PC-9 (cell line): ENCODE measurements around the gene FOXP1.

Experiments
- CTCF ChIP-seq: fragments of 200-600 bp; sonication (generic); conservative IDR thresholded peaks from 2 replicates; pipeline ENCODE4 v1.6.1; 2017; ENCODE audit warnings: mixed run types, antibody characterized with exemption, mild to moderate bottlenecking, moderate library complexity
- EZH2 ChIP-seq: fragments of 200-600 bp; sonication (generic); IDR thresholded peaks from 2 replicates; pipeline ENCODE4 v1.8.0; 2017; ENCODE audit warnings: antibody characterized with exemption, low read depth

DNA sequence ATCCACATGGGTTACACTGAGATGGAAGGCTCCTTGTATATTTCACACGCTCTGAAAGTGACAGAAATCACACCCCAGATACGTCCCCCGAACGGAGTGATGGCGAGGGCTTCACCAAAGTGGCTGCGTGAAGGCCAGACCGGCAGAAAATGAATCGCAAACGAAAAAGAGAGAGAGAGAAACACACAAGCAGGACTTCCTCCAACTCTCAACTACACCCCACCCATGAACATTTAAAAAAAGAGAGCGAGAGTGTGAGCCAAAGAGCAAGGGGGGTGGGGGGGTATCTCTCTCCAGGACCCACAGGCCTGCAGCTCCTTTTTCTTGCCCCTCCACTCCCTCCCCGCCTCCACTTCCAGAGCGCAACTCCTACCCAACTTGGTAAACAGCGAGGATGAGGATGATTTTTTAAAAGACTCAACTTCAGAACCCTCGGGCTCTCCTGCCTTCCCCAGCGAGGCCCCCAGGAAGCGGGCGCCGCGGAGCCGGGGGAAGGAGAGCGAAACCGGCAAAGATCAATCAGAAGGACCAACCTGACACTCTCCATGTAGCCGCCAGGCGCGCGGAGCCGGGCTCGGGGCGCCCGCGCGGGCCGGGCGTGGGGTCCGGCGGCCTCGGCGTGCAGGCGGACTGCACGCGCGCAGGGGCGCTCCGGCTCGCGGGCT lies 519.1 kb downstream of the FOXP1 start:
- no peak for TF ChIP-seq CTCF
- no peak for TF ChIP-seq EZH2
